CD4-positive, alpha-beta T cell (primary cell): Measurements from ENCODE around the gene PKNOX1. TPM values are rescaled to one million over a fixed set of nuclear protein-coding genes. Genes with fewer than 3 reads are reported as not detected.

Experiments
- ATAC-seq: fragments of 200-7000 bp; cut with Tn5 transposase; one replicate; pipeline ENCODE4 v1.10.0; 2022; ENCODE audit warnings: mild to moderate bottlenecking; ENCODE audit not compliant: poor library complexity
- CTCF ChIA-PET: fragments of 350-600 bp; sonication (Branson Sonifier 250); formaldehyde crosslinking; loops from one replicate; lab custom pipeline; 2021; ENCODE audit warnings: antibody characterized with exemption, inconsistent platforms; lab: Charles Lee
- POLR2A ChIA-PET: fragments of 350-600 bp; sonication (Branson Sonifier 250); formaldehyde crosslinking; loops from one replicate; lab custom pipeline; 2021; ENCODE audit warnings: antibody characterized with exemption, inconsistent platforms; lab: Charles Lee
- DNase-seq, 14 experiments: peaks; one replicate each; pipeline ENCODE4 v3.0.0-alpha.2; 2013 to 2020; ENCODE audit warnings: mixed read lengths in 2 of 14
- H3K27ac ChIP-seq, 2 donors: one replicate each; pipeline versions ENCODE4 v1.5.1 to v1.7.0; 2013; ENCODE audit warnings: low read length in 2 of 2, low read depth in 1 of 2, mild to moderate bottlenecking in 1 of 2
- H3K27me3 ChIP-seq, 2 experiments: 1 replicate in 1 of 2; 2 replicates in 1 of 2; pipeline versions ENCODE4 v1.6.1 to v1.7.0; 2013; ENCODE audit warnings: low read length in 2 of 2, control low read depth in 1 of 2, mild to moderate bottlenecking in 1 of 2, moderate library complexity in 1 of 2; ENCODE audit not compliant: insufficient read depth in 2 of 2, control insufficient read depth in 1 of 2
- H3K36me3 ChIP-seq: one replicate; pipeline ENCODE4 v1.6.1; 2013; ENCODE audit warnings: low read length, control low read depth; ENCODE audit not compliant: insufficient read depth
- H3K4me1 ChIP-seq: one replicate; pipeline ENCODE4 v1.6.1; 2013; ENCODE audit warnings: low read length, control low read depth; ENCODE audit not compliant: insufficient read depth
- H3K4me3 ChIP-seq: one replicate; pipeline ENCODE4 v1.5.1; 2013; ENCODE audit warnings: mild to moderate bottlenecking, low read length, moderate library complexity
- H3K9me3 ChIP-seq, 2 experiments: 1 replicate in 1 of 2; 2 replicates in 1 of 2; pipeline versions ENCODE4 v1.6.1 to v1.7.0; 2013; ENCODE audit warnings: low read length in 2 of 2, mild to moderate bottlenecking in 2 of 2, control low read depth in 1 of 2, moderate library complexity in 1 of 2; ENCODE audit not compliant: control insufficient read depth in 1 of 2, insufficient read depth in 1 of 2
- H3K27ac Mint-ChIP-seq: one replicate; pipeline ENCODE4 v1.8.0; 2020; ENCODE audit warnings: mixed read lengths
- H3K27me3 Mint-ChIP-seq: one replicate; pipeline ENCODE4 v1.8.0; 2021; ENCODE audit warnings: mixed read lengths
- H3K36me3 Mint-ChIP-seq: one replicate; pipeline ENCODE4 v1.8.0; 2021; ENCODE audit warnings: low read depth, mixed read lengths
- H3K4me1 Mint-ChIP-seq: one replicate; pipeline ENCODE4 v1.8.0; 2021; ENCODE audit warnings: low read depth, mixed read lengths
- H3K4me3 Mint-ChIP-seq: one replicate; pipeline ENCODE4 v1.8.0; 2020; ENCODE audit warnings: mild to moderate bottlenecking, mixed read lengths
- H3K9me3 Mint-ChIP-seq: one replicate; pipeline ENCODE4 v1.8.0; 2020; ENCODE audit warnings: mixed read lengths
- CTCF ChIP-seq: fragments of 200-600 bp; IDR thresholded peaks from one replicate; pipeline ENCODE4 v1.8.0; 2022; ENCODE audit warnings: antibody characterized with exemption, mild to moderate bottlenecking
- intact Hi-C, 2 experiments: fragments of 100-400 bp; cut with DNase I in 1 of 2; cut with micrococcal nuclease in 1 of 2; formaldehyde crosslinking; loops; one replicate each; pipeline versions ENCODE4 v1.15.1 to v1.9.0; 2023 to 2025; cut with DNase I, micrococcal nuclease
- total RNA-seq, 174 experiments: library from RNA in 2 of 174; stranded (reverse) in 2 of 174; gene quantifications; one replicate each; pipeline ENCODE4 v1.2.3 and lab custom pipeline; 2021 to 2026

The PKNOX1 gene
- total RNA-seq, 2 experiments from 2014 or later = 10.3 TPM

GRCh38 chr21:43016728-43017127, 42.4 kb downstream of the PKNOX1 start:
- peaks cover 83% of the 10 kb centered on the region for H3K36me3 Mint-ChIP-seq
- no peaks in the 10 kb centered on the region for H3K4me1 Mint-ChIP-seq
- H3K27ac ChIP-seq = no peak overlapping the region
- intact Hi-C loops = no loop called here
- ATAC-seq (no peak), DNase-seq (no peak)
- no peaks in the 10 kb centered on the region for H3K4me1 ChIP-seq
- CTCF ChIA-PET = no interaction called here
- H3K27ac Mint-ChIP-seq = no peak overlapping the region
- no peak overlapping the region for H3K4me3 ChIP-seq
- no peaks in the 10 kb centered on the region for H3K9me3 ChIP-seq
- no peaks in the 10 kb centered on the region for H3K27me3 ChIP-seq
- POLR2A ChIA-PET = no interaction called here
- no peaks in the 10 kb centered on the region for H3K27me3 Mint-ChIP-seq
- peaks cover 61% of the 10 kb centered on the region for H3K36me3 ChIP-seq
- no peaks in the 10 kb centered on the region for H3K9me3 Mint-ChIP-seq
- TF ChIP-seq CTCF = no peak
- no peak overlapping the region for H3K4me3 Mint-ChIP-seq

- no peaks in the 10 kb centered on the region for H3K27me3 Mint-ChIP-seq
- H3K9me3 ChIP-seq = no peaks in the 10 kb centered on the region
- no peak overlapping the region for H3K4me3 Mint-ChIP-seq
- no peaks in the 10 kb centered on the region for H3K9me3 Mint-ChIP-seq
- H3K4me1 Mint-ChIP-seq = no peaks in the 10 kb centered on the region
- H3K4me1 ChIP-seq = no peaks in the 10 kb centered on the region
- H3K4me3 ChIP-seq = no peak overlapping the region
- ChIA-PET POLR2A (no interaction called here), CTCF (no interaction called here)
- H3K36me3 Mint-ChIP-seq = peaks cover 84% of the 10 kb centered on the region
- no peak for TF ChIP-seq CTCF
- no peak overlapping the region for H3K27ac Mint-ChIP-seq
- no peak for ATAC-seq
- intact Hi-C loops = no loop called here
- DNase-seq = no peak
- H3K27me3 ChIP-seq = no peaks in the 10 kb centered on the region
- H3K27ac ChIP-seq = no peak overlapping the region
- H3K36me3 ChIP-seq = peaks cover 63% of the 10 kb centered on the region
Observed at GRCh38 chr21:43018519-43018918, 44.2 kb downstream of the PKNOX1 start.

GRCh38 chr21:43020177-43020576, 45.8 kb downstream of the PKNOX1 start:
- H3K9me3 ChIP-seq = no peaks in the 10 kb centered on the region
- ChIA-PET POLR2A (no interaction called here), CTCF (no interaction called here)
- no peak overlapping the region for H3K4me3 ChIP-seq
- Mint-ChIP-seq H3K27me3 (no peaks in the 10 kb centered on the region), H3K9me3 (no peaks in the 10 kb centered on the region), H3K27ac (no peak overlapping the region), H3K36me3 (peaks cover 86% of the 10 kb centered on the region), H3K4me3 (no peak overlapping the region), H3K4me1 (no peaks in the 10 kb centered on the region)
- TF ChIP-seq CTCF = no peak
- H3K36me3 ChIP-seq = peaks cover 74% of the 10 kb centered on the region
- H3K4me1 ChIP-seq = no peaks in the 10 kb centered on the region
- no peak overlapping the region for H3K27ac ChIP-seq
- DNase-seq (no peak), ATAC-seq (no peak)
- H3K27me3 ChIP-seq = no peaks in the 10 kb centered on the region
- intact Hi-C loops = no loop called here
